Measurements from ENCODE around the gene ACSS2. TPM values are rescaled to one million over a fixed set of nuclear protein-coding genes. Genes with fewer than 3 reads are reported as not detected.

Gene ACSS2
- total RNA-seq (2014; rRNA removed; shearing (Covaris generic)), result 14.8 and 18.0 TPM in 2 replicates

- H3K4me3 ChIP-seq, result peak within 1 kb of the TSS; percentile 75
- no peaks in the 10 kb centered on the region for H3K36me3 ChIP-seq
- H3K4me1 ChIP-seq, result peaks cover 1% of the 10 kb centered on the region; the same call in 1 of the 2 replicates
- DNase-seq, result no peak
- no peaks in the 10 kb centered on the region for H3K27me3 ChIP-seq
- no peaks in the 10 kb centered on the region for H3K9me3 ChIP-seq (replicated peaks)
- H3K27ac ChIP-seq, result no peak within 1 kb of the TSS
These were observed at the start of gene ACSS2 for GRCh38 chr20:34876406-34877282. ACSS2 (plus strand) TSS chr20:34876612; CDS start chr20:34876646, 34 bp downstream.

- DNase-seq, result no peak
- Histone ChIP-seq H3K27ac (no peak overlapping the region), H3K4me3 (no peak overlapping the region), H3K27me3 (peaks cover 4% of the 10 kb centered on the region; the same call in 1 of the 2 replicates), H3K4me1 (0 out of 2 replicates have a peak, but pooled peaks cover 4% of the 10 kb centered on the region), H3K9me3 (replicated peaks) (no peaks in the 10 kb centered on the region), H3K36me3 (no peaks in the 10 kb centered on the region)
These were observed 47.2 kb upstream of the ACSS2 start for GRCh38 chr20:34829191-34829590.

GRCh38 chr20:34831936-34832335 lies 44.5 kb upstream of the ACSS2 start:
- Histone ChIP-seq H3K4me1 (no peaks in the 10 kb centered on the region), H3K27ac (no peak overlapping the region), H3K27me3 (peaks cover 4% of the 10 kb centered on the region; the same call in 1 of the 2 replicates), H3K36me3 (no peaks in the 10 kb centered on the region), H3K4me3 (no peak overlapping the region), H3K9me3 (replicated peaks) (peaks cover 5% of the 10 kb centered on the region)
- no peak for DNase-seq

- Histone ChIP-seq H3K27me3 (peaks cover 4% of the 10 kb centered on the region; the same call in 1 of the 2 replicates), H3K4me3 (no peak overlapping the region), H3K27ac (no peak overlapping the region), H3K36me3 (no peaks in the 10 kb centered on the region), H3K9me3 (replicated peaks) (peaks cover 5% of the 10 kb centered on the region), H3K4me1 (no peaks in the 10 kb centered on the region)
- peak in 1 of 2 experiments; percentile 72 for DNase-seq
These were observed 41.9 kb upstream of the ACSS2 start for GRCh38 chr20:34834459-34834893.

GRCh38 chr20:34842143-34842542 lies 34.3 kb upstream of the ACSS2 start:
- Histone ChIP-seq H3K4me1 (no peaks in the 10 kb centered on the region; the same call in 1 of the 2 replicates), H3K9me3 (replicated peaks) (no peaks in the 10 kb centered on the region), H3K27ac (no peak overlapping the region), H3K27me3 (no peaks in the 10 kb centered on the region), H3K4me3 (no peak overlapping the region), H3K36me3 (no peaks in the 10 kb centered on the region)
- DNase-seq, result no peak

GRCh38 chr20:34843421-34843820 lies 33.0 kb upstream of the ACSS2 start:
- H3K27me3 ChIP-seq, result no peaks in the 10 kb centered on the region
- H3K4me3 ChIP-seq, result no peak overlapping the region
- no peak overlapping the region for H3K27ac ChIP-seq
- H3K36me3 ChIP-seq, result no peaks in the 10 kb centered on the region
- H3K4me1 ChIP-seq, result no peaks in the 10 kb centered on the region; the same call in 1 of the 2 replicates
- no peak for DNase-seq
- H3K9me3 ChIP-seq (replicated peaks), result no peaks in the 10 kb centered on the region

GRCh38 chr20:34848597-34848996 lies 27.8 kb upstream of the ACSS2 start:
- Histone ChIP-seq H3K4me1 (no peaks in the 10 kb centered on the region; the same call in 1 of the 2 replicates), H3K4me3 (no peak overlapping the region), H3K27ac (no peak overlapping the region), H3K27me3 (no peaks in the 10 kb centered on the region), H3K9me3 (replicated peaks) (no peaks in the 10 kb centered on the region; the same call in 1 of the 2 replicates), H3K36me3 (peaks cover 12% of the 10 kb centered on the region)
- no peak for DNase-seq

- no peak for DNase-seq
- no peaks in the 10 kb centered on the region for H3K27me3 ChIP-seq
- no peaks in the 10 kb centered on the region; the same call in 1 of the 2 replicates for H3K4me1 ChIP-seq
- no peak overlapping the region for H3K4me3 ChIP-seq
- no peaks in the 10 kb centered on the region; the same call in 1 of the 2 replicates for H3K9me3 ChIP-seq (replicated peaks)
- peaks cover 12% of the 10 kb centered on the region for H3K36me3 ChIP-seq
- no peak overlapping the region for H3K27ac ChIP-seq
These were observed 26.6 kb upstream of the ACSS2 start for GRCh38 chr20:34849778-34850177.

- Histone ChIP-seq H3K27me3 (no peaks in the 10 kb centered on the region), H3K9me3 (replicated peaks) (no peaks in the 10 kb centered on the region; the same call in 1 of the 2 replicates), H3K27ac (no peak overlapping the region), H3K4me3 (no peak overlapping the region), H3K4me1 (no peaks in the 10 kb centered on the region; the same call in 1 of the 2 replicates), H3K36me3 (peaks cover 12% of the 10 kb centered on the region)
- no peak for DNase-seq
These were observed 25.4 kb upstream of the ACSS2 start for GRCh38 chr20:34850969-34851368.

GRCh38 chr20:34852298-34852697 lies 24.1 kb upstream of the ACSS2 start:
- no peak overlapping the region for H3K27ac ChIP-seq
- H3K4me1 ChIP-seq, result no peaks in the 10 kb centered on the region
- peaks cover 20% of the 10 kb centered on the region for H3K36me3 ChIP-seq
- H3K9me3 ChIP-seq (replicated peaks), result no peaks in the 10 kb centered on the region; the same call in 1 of the 2 replicates
- DNase-seq, result no peak
- H3K27me3 ChIP-seq, result no peaks in the 10 kb centered on the region
- H3K4me3 ChIP-seq, result no peak overlapping the region

GRCh38 chr20:34859367-34859766 lies 17.0 kb upstream of the ACSS2 start:
- H3K27me3 ChIP-seq, result no peaks in the 10 kb centered on the region
- peaks cover 22% of the 10 kb centered on the region for H3K36me3 ChIP-seq
- H3K9me3 ChIP-seq (replicated peaks), result no peaks in the 10 kb centered on the region
- no peak overlapping the region for H3K27ac ChIP-seq
- no peak overlapping the region for H3K4me3 ChIP-seq
- DNase-seq, result no peak
- peaks cover 22% of the 10 kb centered on the region for H3K4me1 ChIP-seq

- Histone ChIP-seq H3K36me3 (peaks cover 22% of the 10 kb centered on the region), H3K4me3 (no peak overlapping the region), H3K27ac (no peak overlapping the region), H3K9me3 (replicated peaks) (no peaks in the 10 kb centered on the region), H3K4me1 (peaks cover 22% of the 10 kb centered on the region), H3K27me3 (no peaks in the 10 kb centered on the region)
- no peak for DNase-seq
These were observed 16.4 kb upstream of the ACSS2 start for GRCh38 chr20:34859826-34860545.

- H3K4me3 ChIP-seq, result no peak overlapping the region
- H3K27me3 ChIP-seq, result no peaks in the 10 kb centered on the region
- no peaks in the 10 kb centered on the region for H3K9me3 ChIP-seq (replicated peaks)
- peak; percentile 87 to 90 for DNase-seq
- H3K4me1 ChIP-seq, result peaks cover 22% of the 10 kb centered on the region
- peaks cover 17% of the 10 kb centered on the region for H3K36me3 ChIP-seq
- H3K27ac ChIP-seq, result no peak overlapping the region
These were observed 14.9 kb upstream of the ACSS2 start for GRCh38 chr20:34861386-34862084.

- Histone ChIP-seq H3K4me3 (no peak overlapping the region), H3K27ac (no peak overlapping the region), H3K36me3 (peaks cover 13% of the 10 kb centered on the region; the same call in 1 of the 2 replicates), H3K9me3 (replicated peaks) (no peaks in the 10 kb centered on the region), H3K27me3 (no peaks in the 10 kb centered on the region), H3K4me1 (peaks cover 22% of the 10 kb centered on the region)
- DNase-seq, result no peak
These were observed 13.7 kb upstream of the ACSS2 start for GRCh38 chr20:34862724-34863123.

Measured in SJCRH30 (cell line).